SH-SY5Y (cell line): Measurements from ENCODE around the gene MRGPRD.

Experiments
- GATA2 ChIP-seq: IDR thresholded peaks from 2 replicates; pipeline ENCODE4 v1.6.1; 2011; ENCODE audit warnings: mild to moderate bottlenecking, low read depth, low read length
- GATA3 ChIP-seq: IDR thresholded peaks from 2 replicates; pipeline ENCODE4 v1.6.1; 2011; ENCODE audit warnings: low read depth, mild to moderate bottlenecking, low read length, moderate library complexity

DNA sequence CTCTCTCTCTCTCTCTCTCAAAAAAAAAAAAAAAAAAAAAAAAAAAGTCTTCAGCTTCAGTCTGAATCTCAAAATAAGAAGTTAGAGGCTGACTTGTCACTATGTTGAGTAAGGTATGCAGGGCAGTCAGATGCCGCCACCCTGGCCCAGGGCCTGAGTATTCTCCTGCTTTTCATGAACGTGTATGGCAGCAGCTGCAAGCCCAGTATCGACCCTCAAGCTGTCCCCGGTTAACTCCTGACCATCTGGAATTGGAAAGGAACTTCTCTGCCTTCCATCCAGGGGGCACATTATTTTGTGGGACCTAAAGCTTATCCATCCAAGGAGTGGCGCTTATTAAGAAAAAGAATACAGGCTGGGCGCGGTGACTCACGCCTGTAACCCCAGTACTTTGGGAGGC is 11.4 kb downstream of the MRGPRD start:
- TF ChIP-seq GATA3 (no peak), GATA2 (no peak)
